GM19395 (cell line): ENCODE results near the gene CHRNA1.

Experiments used
- ATAC-seq: cut with Tn5 transposase; IDR thresholded peaks from one replicate; pipeline ENCODE4 v1.9.1; 2021; ENCODE audit warnings: mild to moderate bottlenecking, moderate library complexity; ENCODE audit not compliant: unreplicated experiment

The CHRNA1 gene

GRCh38 chr2:174764280-174765255 is at the start of gene CHRNA1:
Gene CHRNA1 (minus strand): TSS chr2:174764472. CDS start chr2:174764394, 78 bp downstream.
- no peak for ATAC-seq

- ATAC-seq: no peak
These were observed 47.8 kb upstream of the CHRNA1 start for GRCh38 chr2:174812037-174812436.

- ATAC-seq: no peak
These were observed 43.7 kb upstream of the CHRNA1 start for GRCh38 chr2:174807931-174808330.

DNA sequence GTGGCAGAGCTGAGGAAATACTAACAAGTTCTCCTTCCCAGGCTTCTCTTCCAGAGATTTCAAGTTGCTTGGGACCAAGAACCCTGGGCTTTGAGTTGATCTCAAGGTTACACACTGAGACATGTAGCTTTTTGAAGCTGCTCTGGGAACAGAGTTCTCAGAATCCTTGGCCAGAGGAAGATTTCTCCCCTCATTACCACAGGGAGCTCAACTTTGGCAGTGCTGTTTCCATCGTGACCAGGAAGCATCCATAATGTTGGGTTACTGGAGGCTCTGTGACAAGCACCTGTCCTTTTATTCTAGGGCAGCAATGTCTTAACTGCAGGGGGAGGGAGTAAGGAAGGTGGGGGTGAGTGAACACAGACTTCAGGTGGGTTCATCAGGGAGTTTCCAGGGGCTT is 41.5 kb upstream of the CHRNA1 start:
- no peak for ATAC-seq

GRCh38 chr2:174802459-174802858 is 38.2 kb upstream of the CHRNA1 start:
- no peak for ATAC-seq

DNA sequence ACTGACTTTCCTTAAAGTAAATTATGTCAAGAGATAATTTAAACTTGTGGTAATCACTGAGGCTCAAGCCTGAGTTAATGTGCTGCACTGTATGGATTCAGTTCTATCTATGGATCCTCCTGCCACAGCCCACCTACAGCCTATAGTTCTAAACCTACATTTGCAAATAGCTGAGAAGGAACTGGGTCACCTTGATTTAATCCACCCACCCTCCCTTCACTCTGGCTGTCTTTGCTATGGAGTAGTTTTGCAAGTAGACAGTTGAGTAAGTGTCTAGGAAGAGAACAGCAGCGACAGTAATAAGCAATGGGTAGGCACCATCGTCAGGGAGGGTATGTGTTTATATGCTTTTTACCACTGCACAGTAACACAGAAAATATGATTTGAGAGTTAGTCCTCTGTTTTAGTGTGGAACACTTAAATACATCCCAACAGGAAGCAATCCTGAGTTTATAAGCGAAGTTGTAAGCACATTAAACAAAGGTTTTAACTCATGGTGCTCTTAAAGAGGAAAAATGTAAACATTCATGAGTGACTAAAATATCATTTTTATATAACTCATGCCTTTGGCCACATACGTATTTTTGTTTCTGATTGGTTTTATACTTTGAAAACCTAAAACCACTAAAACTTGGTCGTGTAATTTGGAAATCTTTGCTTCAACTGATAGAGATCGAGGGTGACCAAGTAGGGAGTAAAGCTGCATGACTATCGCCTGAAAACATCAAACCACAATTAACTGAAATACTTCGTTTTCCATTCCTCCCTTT is 36.3 kb upstream of the CHRNA1 start:
- no peak for ATAC-seq

GRCh38 chr2:174798801-174799200 is 34.5 kb upstream of the CHRNA1 start:
- ATAC-seq: no peak

GRCh38 chr2:174797781-174798276 is 33.6 kb upstream of the CHRNA1 start:
- ATAC-seq: no peak

DNA sequence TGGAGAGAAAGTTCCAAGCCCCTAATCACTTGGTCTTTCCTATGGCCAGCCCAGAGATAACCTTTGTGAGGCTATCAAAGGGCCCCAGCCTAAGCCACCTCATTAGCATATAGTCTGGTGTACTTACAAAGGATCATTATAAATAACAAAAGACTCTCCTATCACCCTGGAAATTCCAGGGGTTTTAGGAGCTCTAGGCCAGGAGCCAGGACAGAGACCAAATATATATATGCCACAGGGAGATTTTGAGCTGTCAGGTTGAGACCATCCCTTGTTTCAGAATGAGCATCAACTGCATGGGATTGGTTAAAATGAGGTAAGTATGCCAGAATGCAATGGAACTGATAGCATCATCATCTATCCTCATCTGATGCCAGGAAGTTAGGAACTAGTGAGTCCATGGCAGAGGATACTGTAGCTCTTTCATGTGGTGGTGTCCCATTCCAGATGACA is 32.1 kb upstream of the CHRNA1 start:
- no peak for ATAC-seq

GRCh38 chr2:174794851-174795374 is 30.6 kb upstream of the CHRNA1 start:
- no peak for ATAC-seq

- no peak for ATAC-seq
These were observed 28.2 kb upstream of the CHRNA1 start for GRCh38 chr2:174792309-174793025.

GRCh38 chr2:174791746-174792280 is 27.5 kb upstream of the CHRNA1 start:
- ATAC-seq: no peak

DNA sequence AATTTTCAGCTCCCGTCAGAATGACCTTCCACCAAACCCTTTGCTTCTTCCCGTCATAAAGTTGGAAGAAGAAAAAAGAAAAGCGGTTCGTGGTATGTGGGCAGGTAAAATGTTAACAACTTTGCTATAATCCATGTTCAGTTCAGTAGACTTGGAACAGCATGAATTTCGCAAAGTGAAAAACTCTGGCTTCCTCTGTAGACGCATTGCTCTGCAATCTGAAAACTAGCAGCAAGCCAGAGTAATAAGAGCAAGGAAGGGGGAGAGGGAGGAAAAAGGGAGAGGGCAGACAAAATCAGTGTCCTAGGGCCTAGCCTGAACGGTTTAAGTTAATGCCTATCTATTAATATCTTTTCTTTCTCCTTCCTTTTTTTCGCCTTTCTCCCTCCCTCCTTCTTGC is 26.7 kb upstream of the CHRNA1 start:
- no peak for ATAC-seq

- ATAC-seq: no peak
These were observed 24.7 kb upstream of the CHRNA1 start for GRCh38 chr2:174789001-174789400.

DNA sequence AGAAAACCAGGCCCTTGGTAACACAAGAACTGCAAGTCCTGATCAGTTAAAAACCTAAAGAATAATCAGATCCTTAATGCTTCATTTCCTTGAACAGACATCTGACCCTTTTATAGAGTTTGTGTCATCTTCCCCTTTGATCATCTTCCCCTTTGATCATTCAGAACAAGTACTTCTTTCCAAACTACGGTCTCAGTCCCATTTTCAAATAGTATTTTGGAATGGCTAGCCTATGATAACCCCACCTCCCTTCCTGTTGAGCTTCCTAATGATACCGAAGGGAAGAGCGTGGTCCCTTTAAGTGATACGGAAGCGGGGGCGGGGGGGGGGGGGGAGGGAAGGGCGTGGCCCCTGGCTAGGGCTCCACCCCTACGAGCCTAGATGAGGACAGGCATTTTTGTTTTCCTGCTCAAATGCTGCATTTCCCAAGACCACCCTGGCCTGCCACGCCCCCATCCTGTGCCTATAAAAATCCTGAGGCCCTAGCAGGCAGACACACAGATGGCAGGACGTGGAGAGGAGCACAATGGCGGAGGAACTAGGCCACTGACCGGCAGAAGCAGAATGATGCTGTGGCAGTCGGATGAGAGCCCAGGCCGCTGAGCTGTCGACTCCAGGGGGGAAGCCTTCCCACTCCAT is 24.1 kb upstream of the CHRNA1 start:
- ATAC-seq: no peak

- ATAC-seq: no peak
These were observed 23.4 kb upstream of the CHRNA1 start for GRCh38 chr2:174787487-174788205.

GRCh38 chr2:174786066-174786725 is 21.9 kb upstream of the CHRNA1 start:
- ATAC-seq: no peak

- no peak for ATAC-seq
These were observed 21.2 kb upstream of the CHRNA1 start for GRCh38 chr2:174785481-174785880.

GRCh38 chr2:174784909-174785308 is 20.6 kb upstream of the CHRNA1 start:
- no peak for ATAC-seq
